Activated CD4-positive, alpha-beta T cell treated with anti-CD3 and anti-CD28 coated beads, Interleukin-2, amount 10 ng/mL, durations not matched to agents 7 days and 5 days (primary cell): ENCODE data around the gene PRAMEF18. TPM values are rescaled to one million over a fixed set of nuclear protein-coding genes. Genes with fewer than 3 reads are reported as not detected.
"Not testable (repeated sequence)": the region's sequence is repeated elsewhere in the genome, so short reads cannot be mapped to it uniquely, and the experiment has no call there.

Source experiments
- CTCF ChIA-PET: fragments of 350-600 bp; sonication (Branson Sonifier 250); formaldehyde crosslinking; loops from one replicate; lab custom pipeline; 2021; ENCODE audit warnings: antibody characterized with exemption; lab: Charles Lee
- POLR2A ChIA-PET: fragments of 350-600 bp; sonication (Branson Sonifier 250); formaldehyde crosslinking; loops from one replicate; lab custom pipeline; 2021; ENCODE audit warnings: antibody characterized with exemption; lab: Charles Lee
- DNase-seq: peaks from one replicate; pipeline ENCODE4 v3.0.0-alpha.2; 2020
- H3K27ac Mint-ChIP-seq: one replicate; pipeline ENCODE4 v1.8.0; 2021; ENCODE audit warnings: mild to moderate bottlenecking, moderate library complexity, mixed read lengths
- H3K27me3 Mint-ChIP-seq: one replicate; pipeline ENCODE4 v1.8.0; 2021; ENCODE audit warnings: mixed read lengths
- H3K36me3 Mint-ChIP-seq: one replicate; pipeline ENCODE4 v1.8.0; 2021; ENCODE audit warnings: low read depth, mixed read lengths
- H3K4me1 Mint-ChIP-seq: one replicate; pipeline ENCODE4 v1.8.0; 2021; ENCODE audit warnings: mixed read lengths
- H3K4me3 Mint-ChIP-seq: one replicate; pipeline ENCODE4 v1.8.0; 2021; ENCODE audit warnings: mild to moderate bottlenecking, moderate library complexity, mixed read lengths
- H3K9me3 Mint-ChIP-seq: one replicate; pipeline ENCODE4 v1.8.0; 2021; ENCODE audit warnings: mixed read lengths
- total RNA-seq, 2 experiments: library from RNA; stranded (reverse); gene quantifications; one replicate each; pipeline ENCODE4 v1.2.3, GENCODE V29; 2021

PRAMEF18 gene
- not detected for total RNA-seq

GRCh38 chr1:13225675-13226204, at the start of gene PRAMEF18:
Gene PRAMEF18, minus strand, starts transcription at chr1:13226154. Its CDS starts 48 bp downstream, at chr1:13226106.
- POLR2A ChIA-PET, H3K9me3 Mint-ChIP-seq, H3K27me3 Mint-ChIP-seq, H3K27ac Mint-ChIP-seq, H3K36me3 Mint-ChIP-seq, H3K4me3 Mint-ChIP-seq, DNase-seq, H3K4me1 Mint-ChIP-seq: not testable (repeated sequence)
- CTCF ChIA-PET, result interaction anchor here (0.6 kb wide), 1 partner anchor 17 kb away, joined by 3 read pairs; no protein-coding TSS in a partner anchor

GRCh38 chr1:13265124-13265523, 39.2 kb upstream of the PRAMEF18 start:
- H3K4me3 Mint-ChIP-seq, H3K36me3 Mint-ChIP-seq, POLR2A ChIA-PET, H3K4me1 Mint-ChIP-seq, H3K9me3 Mint-ChIP-seq, CTCF ChIA-PET, H3K27me3 Mint-ChIP-seq, H3K27ac Mint-ChIP-seq, DNase-seq: not testable (repeated sequence)

GRCh38 chr1:13253898-13254297, 27.9 kb upstream of the PRAMEF18 start, which contains the start of gene PRAMEF5:
Gene PRAMEF5, plus strand, starts transcription at chr1:13254198. Its CDS starts 5,071 bp downstream, at chr1:13259269.
- H3K4me1 Mint-ChIP-seq, CTCF ChIA-PET, H3K27me3 Mint-ChIP-seq, H3K36me3 Mint-ChIP-seq, H3K4me3 Mint-ChIP-seq, DNase-seq, POLR2A ChIA-PET, H3K9me3 Mint-ChIP-seq, H3K27ac Mint-ChIP-seq: not testable (repeated sequence)

GRCh38 chr1:13247122-13247521, 21.2 kb upstream of the PRAMEF18 start:
- H3K27ac Mint-ChIP-seq, H3K27me3 Mint-ChIP-seq, H3K4me1 Mint-ChIP-seq, H3K4me3 Mint-ChIP-seq, H3K9me3 Mint-ChIP-seq, CTCF ChIA-PET, POLR2A ChIA-PET, DNase-seq, H3K36me3 Mint-ChIP-seq: not testable (repeated sequence)

GRCh38 chr1:13246554-13246871, 20.6 kb upstream of the PRAMEF18 start:
- H3K4me1 Mint-ChIP-seq, H3K4me3 Mint-ChIP-seq, H3K9me3 Mint-ChIP-seq, DNase-seq, CTCF ChIA-PET, H3K36me3 Mint-ChIP-seq, H3K27me3 Mint-ChIP-seq, H3K27ac Mint-ChIP-seq, POLR2A ChIA-PET: not testable (repeated sequence)

- CTCF ChIA-PET, H3K4me3 Mint-ChIP-seq, H3K4me1 Mint-ChIP-seq, DNase-seq, H3K27ac Mint-ChIP-seq, H3K27me3 Mint-ChIP-seq, H3K9me3 Mint-ChIP-seq, H3K36me3 Mint-ChIP-seq, POLR2A ChIA-PET: not testable (repeated sequence)
Observed at GRCh38 chr1:13245841-13246553, 20.0 kb upstream of the PRAMEF18 start.

GRCh38 chr1:13243536-13244263, 17.7 kb upstream of the PRAMEF18 start:
- H3K36me3 Mint-ChIP-seq, DNase-seq, H3K4me3 Mint-ChIP-seq, POLR2A ChIA-PET, CTCF ChIA-PET, H3K27ac Mint-ChIP-seq, H3K9me3 Mint-ChIP-seq, H3K4me1 Mint-ChIP-seq, H3K27me3 Mint-ChIP-seq: not testable (repeated sequence)

- H3K9me3 Mint-ChIP-seq, H3K27ac Mint-ChIP-seq, POLR2A ChIA-PET, H3K27me3 Mint-ChIP-seq, DNase-seq, H3K4me3 Mint-ChIP-seq, H3K4me1 Mint-ChIP-seq, H3K36me3 Mint-ChIP-seq, CTCF ChIA-PET: not testable (repeated sequence)
Observed at GRCh38 chr1:13239633-13240032, 13.7 kb upstream of the PRAMEF18 start.

GRCh38 chr1:13237572-13237971, 11.6 kb upstream of the PRAMEF18 start:
- POLR2A ChIA-PET, CTCF ChIA-PET, DNase-seq: not testable (repeated sequence)

GRCh38 chr1:13234057-13234456, 8.1 kb upstream of the PRAMEF18 start:
- H3K27me3 Mint-ChIP-seq, CTCF ChIA-PET, DNase-seq, POLR2A ChIA-PET, H3K27ac Mint-ChIP-seq, H3K4me3 Mint-ChIP-seq, H3K36me3 Mint-ChIP-seq, H3K4me1 Mint-ChIP-seq, H3K9me3 Mint-ChIP-seq: not testable (repeated sequence)

More at GRCh38 chr1:13237572-13237971, 11.6 kb upstream of the PRAMEF18 start:
- H3K27me3 Mint-ChIP-seq, H3K4me3 Mint-ChIP-seq, H3K9me3 Mint-ChIP-seq, H3K4me1 Mint-ChIP-seq, H3K36me3 Mint-ChIP-seq, H3K27ac Mint-ChIP-seq: not testable (repeated sequence)

GRCh38 chr1:13232056-13232455, 6.1 kb upstream of the PRAMEF18 start:
- H3K9me3 Mint-ChIP-seq, H3K27ac Mint-ChIP-seq, POLR2A ChIA-PET, DNase-seq, H3K4me1 Mint-ChIP-seq, H3K4me3 Mint-ChIP-seq, CTCF ChIA-PET, H3K36me3 Mint-ChIP-seq, H3K27me3 Mint-ChIP-seq: not testable (repeated sequence)

- POLR2A ChIA-PET, H3K36me3 Mint-ChIP-seq, H3K4me1 Mint-ChIP-seq, H3K4me3 Mint-ChIP-seq, H3K27me3 Mint-ChIP-seq, DNase-seq, CTCF ChIA-PET, H3K27ac Mint-ChIP-seq, H3K9me3 Mint-ChIP-seq: not testable (repeated sequence)
Observed at GRCh38 chr1:13231061-13231750, 5.3 kb upstream of the PRAMEF18 start.

GRCh38 chr1:13230601-13231000, 4.6 kb upstream of the PRAMEF18 start:
- H3K4me1 Mint-ChIP-seq, H3K9me3 Mint-ChIP-seq, POLR2A ChIA-PET, H3K4me3 Mint-ChIP-seq, H3K27ac Mint-ChIP-seq, H3K36me3 Mint-ChIP-seq, H3K27me3 Mint-ChIP-seq, CTCF ChIA-PET, DNase-seq: not testable (repeated sequence)
